GM20431 (cell line): ENCODE results near the gene RAP1GAP.

Source experiments
- in situ Hi-C: fragments of 300-500 bp; cut with MseI, MboI; formaldehyde crosslinking; loops from one replicate; pipeline ENCODE4 v1.15.0; 2020; ENCODE audit warnings: low sequenced_read_pairs; ENCODE audit not compliant: unreplicated experiment

Gene RAP1GAP

DNA sequence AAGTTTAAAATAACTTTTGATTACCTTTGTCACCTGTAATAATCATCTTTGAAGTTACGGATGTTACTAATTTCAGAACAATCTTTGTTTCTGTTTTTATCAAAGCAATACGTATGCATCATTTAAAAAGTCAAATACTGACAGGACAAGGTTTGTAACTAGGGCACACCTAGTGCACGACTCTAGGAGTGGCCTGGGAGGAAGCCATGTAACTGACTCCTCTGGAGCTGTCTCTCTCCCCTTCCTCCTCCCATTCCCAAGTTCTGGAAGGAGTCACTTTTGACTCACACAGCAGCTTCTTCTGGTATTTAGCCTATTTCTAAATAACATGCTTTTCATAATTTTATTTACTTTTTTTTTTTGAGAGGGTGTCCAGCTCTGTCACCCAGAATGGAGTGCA is 11.8 kb upstream of the RAP1GAP start:
- in situ Hi-C loops, result no loop called here

DNA sequence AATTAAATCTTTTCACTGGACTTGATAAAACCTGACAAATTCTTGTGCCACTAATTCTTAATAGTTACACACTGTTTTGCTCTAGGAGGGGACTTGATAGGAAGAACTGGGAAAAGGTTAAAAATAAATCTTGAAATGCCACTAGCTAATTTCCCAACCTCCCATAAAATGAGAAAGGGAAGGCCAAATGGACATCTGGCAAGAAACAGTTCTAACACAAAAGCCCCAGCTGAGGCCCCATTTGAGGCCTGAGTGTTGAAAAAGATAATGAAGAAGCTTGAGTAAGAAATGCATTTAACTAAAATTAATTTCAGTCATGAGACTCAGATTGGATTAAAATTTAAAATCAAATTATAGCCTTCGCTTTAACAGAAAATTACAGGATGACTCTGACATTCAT is 11.2 kb upstream of the RAP1GAP start:
- in situ Hi-C loops, result no loop called here

DNA sequence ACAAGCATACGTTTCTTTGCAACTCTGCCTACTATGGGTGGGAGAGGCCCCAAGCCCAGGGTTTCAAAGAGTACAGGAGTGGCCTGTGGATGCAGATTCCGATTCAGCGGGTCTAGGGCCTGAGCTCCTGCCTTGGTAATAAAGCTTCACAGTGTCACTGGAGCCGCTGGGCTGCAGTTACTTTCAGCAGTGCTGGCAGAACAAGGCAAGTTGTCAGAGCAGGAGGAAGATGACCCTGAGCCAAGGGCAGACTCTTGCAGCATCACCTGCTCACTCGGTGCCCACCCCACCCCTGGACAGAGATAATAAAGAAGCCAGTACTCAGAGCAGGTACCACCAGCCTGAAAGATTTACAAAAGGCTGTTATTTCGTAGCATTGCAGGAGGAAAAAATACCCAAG is 8.0 kb upstream of the RAP1GAP start:
- in situ Hi-C loops, result no loop called here

DNA sequence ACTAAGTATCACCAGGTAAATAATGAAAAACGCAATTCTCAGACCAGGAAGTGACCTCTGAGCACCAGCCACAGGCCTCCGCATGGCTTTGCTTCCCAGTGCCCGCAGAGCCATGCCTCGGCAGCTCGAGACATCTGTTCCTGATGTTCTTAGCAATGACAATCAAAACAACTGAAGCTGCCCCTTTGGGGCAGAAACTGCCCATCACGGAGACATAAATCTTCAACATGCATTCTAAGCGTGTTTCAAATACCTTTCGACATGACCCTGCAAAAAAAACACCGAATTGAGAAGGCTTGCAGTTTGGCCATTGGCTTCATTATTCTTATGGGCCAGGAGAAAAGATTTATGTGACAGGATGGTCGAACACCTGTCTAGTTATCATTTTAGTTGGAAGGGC is 5.8 kb upstream of the RAP1GAP start:
- in situ Hi-C loops, result loop anchor here (25.0 kb wide), 1 partner anchor 287 kb away; no protein-coding TSS in a partner anchor

DNA sequence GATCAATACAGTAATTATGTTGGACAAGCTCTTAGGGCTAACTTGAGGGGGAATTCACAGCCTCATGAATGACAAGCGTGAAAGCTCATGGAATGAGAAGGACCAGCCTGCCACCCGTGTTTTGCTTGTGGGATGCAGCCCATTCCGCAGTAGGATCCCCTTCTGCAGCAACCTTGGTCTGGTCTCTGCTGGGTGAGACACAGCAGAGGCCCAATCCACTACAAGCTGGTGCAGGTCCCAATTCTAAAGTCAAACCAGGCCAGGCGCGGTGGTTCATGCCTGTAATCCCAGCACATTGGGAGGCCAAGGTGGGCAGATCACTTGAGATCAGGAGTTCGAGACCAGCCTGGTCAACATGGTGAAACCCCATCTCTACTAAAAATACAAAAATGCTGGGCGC is 4.7 kb upstream of the RAP1GAP start:
- in situ Hi-C loops, result loop anchor here (25.0 kb wide), 1 partner anchor 288 kb away; no protein-coding TSS in a partner anchor

DNA sequence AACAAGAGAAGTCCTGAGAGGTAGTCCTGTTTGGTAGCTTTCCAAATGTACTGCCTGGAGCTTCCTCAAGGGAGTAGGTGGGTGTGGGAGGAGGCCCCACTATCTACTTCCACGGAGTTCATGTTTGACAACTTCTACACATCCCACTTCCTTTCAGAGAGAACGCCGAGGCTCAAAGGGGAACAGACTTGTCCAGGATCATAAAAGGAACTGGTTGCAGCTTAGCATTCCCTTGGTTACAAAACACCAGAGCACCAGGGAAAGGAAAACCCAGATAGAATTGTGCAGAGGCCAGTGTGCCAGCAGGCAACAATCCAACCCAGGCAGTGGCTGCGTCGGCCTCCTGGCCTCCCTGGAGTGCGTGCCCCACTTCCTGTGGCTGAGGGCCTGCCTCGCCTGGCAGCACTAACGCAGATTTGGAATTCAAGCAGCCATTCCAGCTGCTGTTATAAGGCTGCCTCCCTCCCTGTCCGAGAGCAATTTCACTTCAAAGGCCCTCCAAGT is 4.2 kb upstream of the RAP1GAP start:
- in situ Hi-C loops, result loop anchor here (25.0 kb wide), 1 partner anchor 289 kb away; no protein-coding TSS in a partner anchor

DNA sequence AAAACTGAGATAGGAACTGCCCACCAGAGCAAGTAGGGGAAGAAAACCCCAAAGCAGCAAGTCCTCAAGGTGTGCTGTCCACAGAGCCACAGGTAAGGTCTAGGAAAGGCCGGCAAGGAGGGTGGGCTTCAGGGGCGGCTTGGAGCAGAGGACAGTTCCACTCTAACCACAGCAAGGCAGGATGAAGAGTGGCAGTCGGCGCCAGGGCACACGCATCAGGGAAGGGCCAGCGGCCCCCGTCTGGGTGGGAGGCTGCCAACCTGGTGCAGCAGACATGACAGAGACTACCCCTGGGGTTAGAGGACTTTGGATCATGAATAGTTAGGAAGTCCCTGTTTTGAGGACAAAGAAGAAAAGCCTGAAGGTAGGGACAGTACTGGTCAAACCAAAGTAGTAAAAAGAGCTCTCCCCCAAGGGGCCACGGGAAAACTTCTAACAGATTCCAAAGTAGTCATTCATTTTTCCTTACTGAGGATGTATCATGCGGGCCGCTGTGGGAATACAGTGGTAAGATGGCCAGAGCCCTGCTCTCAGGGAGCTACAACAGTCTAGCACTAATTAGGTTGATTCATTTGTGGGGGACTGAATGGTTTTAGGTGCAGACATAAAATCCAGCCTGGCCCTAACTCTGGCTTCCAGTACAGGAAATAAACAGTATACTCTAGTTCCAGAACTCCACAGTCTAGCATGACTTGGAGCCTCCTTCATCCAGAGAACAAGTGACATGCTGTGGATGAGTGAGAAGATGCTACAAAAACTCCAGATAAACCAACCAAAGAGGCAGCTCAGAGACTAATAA is 3.5 kb upstream of the RAP1GAP start:
- in situ Hi-C loops, result loop anchor here (25.0 kb wide), 1 partner anchor 290 kb away; no protein-coding TSS in a partner anchor

DNA sequence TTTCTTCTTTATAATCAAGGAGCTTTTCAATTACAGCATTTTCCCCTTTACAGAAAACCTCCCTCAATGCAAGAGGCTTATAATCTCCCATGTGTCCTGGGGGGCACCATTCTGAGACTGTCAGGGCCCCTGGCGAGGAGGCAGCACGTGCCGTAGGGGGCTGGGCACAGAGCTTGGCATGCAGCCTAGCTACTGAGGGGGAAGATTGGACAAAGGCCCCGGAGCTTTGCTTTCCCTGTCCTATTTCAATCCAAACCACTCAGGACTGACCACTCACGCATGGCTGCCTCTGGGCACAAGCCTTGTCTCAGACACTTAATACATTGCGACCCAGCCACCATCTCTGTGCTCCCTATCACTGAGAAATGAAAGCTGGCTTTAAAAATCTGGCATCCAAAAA is 2.8 kb upstream of the RAP1GAP start:
- in situ Hi-C loops, result loop anchor here (25.0 kb wide), 1 partner anchor 290 kb away; no protein-coding TSS in a partner anchor

DNA sequence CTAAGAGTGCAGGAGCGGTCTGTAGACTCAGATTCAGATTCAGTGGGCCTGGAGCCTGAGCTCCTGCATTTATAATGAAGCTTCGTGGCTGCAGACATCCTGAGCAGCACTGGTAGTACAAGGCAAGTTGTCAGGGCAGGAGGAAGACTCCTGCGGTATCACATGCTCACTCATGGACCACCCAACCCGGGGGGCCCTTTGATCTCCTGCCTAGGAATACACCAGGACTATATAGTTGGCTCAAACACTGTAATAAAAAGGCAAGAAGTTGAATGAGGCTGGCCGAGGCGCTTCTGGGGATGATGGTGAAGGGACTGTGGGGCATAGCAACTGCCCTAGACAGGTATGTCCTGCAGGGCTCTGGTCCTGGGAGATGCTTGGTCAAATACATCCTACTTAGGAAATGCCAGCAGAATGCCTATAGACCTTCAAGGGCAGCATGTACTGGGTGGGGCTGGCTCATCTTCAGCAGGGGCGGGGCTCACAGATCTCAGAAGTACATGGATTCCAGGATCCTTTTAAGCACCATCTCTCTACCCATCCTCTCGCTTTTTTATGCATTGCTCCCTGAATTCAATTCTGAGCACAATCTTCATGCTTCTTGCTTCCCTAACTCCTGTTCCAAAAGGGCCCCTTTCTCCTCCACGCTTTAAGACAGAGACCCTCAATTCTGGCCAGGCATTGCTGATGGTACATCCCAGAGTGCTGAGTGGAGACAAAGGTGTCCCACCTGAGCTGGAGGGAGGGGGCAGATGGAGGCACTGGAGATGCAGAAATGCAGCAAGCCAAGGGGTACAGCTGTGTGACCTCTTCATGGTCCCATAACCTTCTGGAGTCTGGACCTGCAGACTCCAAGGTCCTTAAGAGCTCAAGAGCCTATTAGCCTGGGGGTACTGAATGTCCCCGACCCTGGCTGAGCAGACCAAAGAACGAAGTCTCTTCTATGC is 2.1 kb upstream of the RAP1GAP start:
- in situ Hi-C loops, result loop anchor here (25.0 kb wide), 1 partner anchor 291 kb away; no protein-coding TSS in a partner anchor

DNA sequence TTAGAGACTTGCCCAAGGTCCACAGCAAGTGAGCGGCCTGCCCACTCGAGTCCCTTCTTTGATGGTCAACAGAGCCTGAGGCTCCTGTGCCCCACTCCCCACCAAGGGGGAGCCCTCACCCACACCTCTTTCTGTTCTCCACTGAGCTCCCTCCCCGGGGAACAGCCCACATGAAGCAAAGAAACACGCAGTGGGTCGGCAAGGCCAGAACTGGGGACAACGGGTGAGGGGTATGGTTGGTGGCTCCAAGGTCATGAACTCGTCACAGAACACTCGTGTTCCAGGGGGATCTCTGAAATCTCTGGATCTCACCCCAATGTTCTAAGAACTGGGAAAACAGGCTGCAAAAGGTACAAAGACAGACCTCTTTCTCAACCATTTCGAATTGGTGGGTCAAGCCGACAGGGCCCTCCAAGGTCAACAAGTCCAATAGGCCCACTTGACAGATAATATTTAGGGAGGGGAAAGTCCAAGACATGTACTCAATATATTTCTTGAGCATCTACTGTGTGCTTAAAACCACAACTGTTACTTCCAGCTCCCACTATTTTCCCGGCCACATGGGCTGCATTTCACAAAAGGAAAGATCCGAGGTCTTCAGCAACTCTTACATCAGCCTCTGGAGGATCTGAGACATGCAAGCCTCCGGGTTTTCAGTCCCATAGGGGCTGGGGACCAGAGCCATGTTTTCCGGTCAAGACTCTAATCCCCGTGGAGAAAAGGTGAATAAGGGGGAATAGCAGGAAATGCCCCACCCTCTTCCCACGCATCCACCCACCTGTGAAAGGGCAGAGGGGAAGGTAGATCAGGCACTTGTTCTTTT is 1.1 kb upstream of the RAP1GAP start:
- in situ Hi-C loops, result loop anchor here (25.0 kb wide), 1 partner anchor 292 kb away; no protein-coding TSS in a partner anchor

DNA sequence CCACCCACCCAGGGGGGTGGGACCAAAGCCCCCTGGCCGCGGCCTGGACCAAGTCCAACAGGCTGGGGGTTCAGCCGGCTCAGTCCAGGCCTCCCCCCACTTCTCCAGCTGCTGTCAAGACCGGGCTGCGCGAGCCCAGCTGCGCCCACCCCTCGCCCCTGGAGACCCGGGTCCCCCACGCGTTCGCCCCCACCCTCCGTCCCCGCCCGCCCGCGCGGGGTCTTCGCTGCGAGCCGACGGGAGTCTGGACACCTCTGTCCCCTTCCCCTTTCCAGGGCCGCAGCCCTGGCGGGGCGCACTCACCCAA is 253 bp downstream of the RAP1GAP start:
- in situ Hi-C loops, result loop anchor here (25.0 kb wide), 1 partner anchor 293 kb away; no protein-coding TSS in a partner anchor

DNA sequence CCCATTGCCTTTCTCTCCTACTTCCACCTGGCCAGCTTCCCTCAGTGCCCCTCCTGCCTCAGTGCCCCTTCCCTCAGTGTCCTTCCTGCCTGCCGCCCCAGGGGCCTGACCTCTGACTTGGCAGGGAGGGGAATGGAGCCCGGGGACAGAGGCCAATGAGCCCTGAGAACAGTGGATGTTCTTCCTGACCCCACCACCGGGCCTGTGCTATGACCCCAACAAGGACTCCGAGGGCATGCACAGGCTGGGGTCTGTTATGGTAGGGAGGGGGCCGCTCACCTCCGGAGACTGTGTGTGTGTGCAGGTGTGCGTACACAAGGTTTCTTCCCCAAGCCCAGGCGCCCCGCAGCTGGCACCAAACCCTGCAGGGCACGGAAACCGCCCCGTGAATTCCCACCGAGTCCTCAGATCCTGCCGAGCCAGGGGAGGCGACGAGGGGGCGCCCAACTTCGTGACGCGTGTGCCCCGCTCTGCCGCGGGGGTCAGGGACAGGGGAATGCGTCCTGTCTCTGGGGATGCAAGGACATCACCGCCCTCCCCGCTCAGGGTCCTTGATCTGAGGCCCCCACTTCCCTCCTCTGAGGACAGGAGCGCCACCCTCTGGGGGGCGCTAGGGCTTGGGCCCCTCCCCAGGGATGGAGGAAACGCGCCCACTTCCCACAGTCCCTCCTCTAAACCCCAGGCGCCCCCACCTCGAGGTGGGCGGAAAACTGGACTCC is 766 bp downstream of the RAP1GAP start:
- in situ Hi-C loops, result loop anchor here (25.0 kb wide), 1 partner anchor 294 kb away; no protein-coding TSS in a partner anchor

DNA sequence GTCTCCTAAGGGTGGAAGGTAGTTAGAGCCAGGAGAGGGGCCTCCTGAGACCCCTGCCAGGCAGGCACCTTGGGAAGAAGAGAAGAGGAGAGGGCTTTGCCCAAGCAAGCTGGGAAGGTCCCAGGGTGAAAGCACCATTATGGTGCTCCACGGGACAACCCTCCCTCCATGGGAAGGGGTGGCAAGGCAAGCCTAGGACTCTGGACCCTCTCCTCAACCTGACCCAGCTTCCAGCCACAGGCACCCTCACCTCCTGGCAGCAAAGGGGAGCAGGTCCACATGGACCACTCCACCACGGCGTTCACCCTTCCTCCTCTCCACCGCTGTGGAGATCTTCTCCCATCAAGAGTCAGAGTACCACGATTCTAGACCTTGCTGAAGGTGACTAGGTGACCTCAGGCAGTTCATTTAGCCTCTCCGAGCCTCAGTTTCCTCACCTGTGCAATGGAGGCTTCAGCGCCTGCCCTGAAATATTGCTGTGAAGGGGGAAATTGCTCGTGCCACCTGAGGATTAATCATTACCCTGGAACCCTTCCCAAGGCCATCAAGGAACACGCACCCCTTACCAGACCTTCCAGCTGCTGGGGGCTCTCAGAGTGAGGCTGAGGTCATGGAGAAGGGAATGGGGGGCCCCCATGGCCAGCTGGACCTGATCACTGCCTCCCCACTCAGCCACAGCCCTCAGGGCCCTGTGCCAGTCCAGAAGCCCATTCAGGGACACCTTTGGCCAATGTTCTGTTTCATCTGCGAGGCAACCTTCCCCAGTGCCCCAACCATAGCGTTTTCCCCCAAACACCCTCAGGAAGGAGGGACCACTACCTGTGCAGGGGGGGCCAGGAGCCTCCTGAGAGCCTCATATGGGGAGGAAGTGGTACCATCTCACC is 1.6 kb downstream of the RAP1GAP start:
- in situ Hi-C loops, result loop anchor here (25.0 kb wide), 1 partner anchor 295 kb away; no protein-coding TSS in a partner anchor

DNA sequence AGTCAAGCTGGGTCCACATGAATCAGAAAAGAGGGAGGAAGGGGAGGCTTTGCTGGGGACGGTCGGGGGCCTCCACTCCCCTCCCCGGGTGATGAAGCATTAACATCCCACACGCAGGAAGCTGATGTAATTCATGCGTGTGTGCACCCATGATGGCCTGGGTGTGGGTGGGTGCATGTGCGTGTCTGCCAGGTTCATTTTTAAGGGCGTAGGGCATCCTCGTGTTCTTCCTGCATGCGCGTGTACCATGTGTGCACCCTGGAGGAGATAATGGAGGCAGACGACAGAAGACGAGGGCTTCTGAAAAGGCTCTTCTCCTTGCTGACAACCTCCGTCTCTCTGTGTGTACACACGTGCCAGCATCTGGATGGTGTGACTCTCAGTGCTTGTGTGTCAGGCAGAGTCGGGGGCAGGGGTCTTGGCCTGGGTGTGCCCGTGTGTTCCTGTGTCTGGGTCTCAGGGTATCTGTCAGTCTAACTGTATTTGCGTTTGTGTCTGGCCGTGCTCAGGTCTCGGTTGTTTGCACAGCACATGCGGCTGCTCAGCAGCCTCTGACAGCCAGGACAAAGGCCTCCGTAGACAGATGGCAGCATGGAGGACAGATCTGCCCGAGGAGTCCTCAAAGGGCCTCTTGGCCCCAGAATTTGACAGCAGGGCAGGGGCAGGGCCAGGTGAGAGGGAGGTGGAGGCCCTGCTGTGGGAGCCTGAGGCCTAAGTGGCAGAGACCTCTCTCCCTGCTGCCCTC is 2.4 kb downstream of the RAP1GAP start:
- in situ Hi-C loops, result loop anchor here (25.0 kb wide), 1 partner anchor 296 kb away; no protein-coding TSS in a partner anchor

DNA sequence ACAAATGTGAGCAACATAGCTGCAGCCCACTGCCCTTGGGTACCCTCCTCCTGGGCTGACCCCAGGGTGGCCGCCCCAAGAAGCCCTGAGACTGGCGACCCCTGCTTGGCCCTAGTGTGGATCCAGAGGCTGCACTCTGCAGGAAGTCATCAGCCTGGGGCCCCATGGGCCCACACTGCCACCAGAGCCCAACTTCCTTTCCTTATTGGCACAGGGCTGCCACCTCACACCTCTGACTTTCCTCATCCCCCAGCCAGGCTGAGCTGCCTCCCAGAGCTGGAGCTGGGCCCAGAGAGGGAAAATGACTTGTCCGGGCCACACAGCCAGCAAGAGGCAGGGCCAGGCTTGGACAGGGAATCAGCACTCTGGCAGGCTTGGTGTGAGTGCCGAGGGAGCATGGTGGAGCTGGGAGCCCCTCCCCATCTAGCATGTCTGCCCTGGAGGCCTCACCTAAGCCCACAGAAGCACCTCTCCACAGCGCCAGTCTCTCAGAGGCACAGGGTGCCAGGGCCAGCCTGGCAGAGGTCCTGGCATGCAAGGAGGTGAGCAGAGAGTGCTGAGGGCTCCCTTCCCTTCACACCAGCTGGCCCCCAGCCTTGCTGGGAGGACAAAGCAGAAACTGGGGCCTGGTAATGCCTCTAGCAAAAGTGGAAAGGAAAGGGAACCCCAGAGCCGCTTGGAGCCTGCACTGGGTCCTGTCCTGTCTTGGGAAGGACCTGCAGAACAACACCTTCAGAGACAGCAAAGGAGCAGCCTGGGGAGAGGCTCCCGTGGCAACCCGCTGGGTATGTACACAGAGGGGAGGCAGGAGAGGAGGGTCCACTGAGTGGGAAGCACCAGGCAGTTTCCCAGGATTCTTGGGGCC is 3.2 kb downstream of the RAP1GAP start:
- in situ Hi-C loops, result loop anchor here (25.0 kb wide), 1 partner anchor 296 kb away; no protein-coding TSS in a partner anchor
